Fibroblast of pulmonary artery (primary cell): Measurements from ENCODE around the gene SLC22A4.

Experiments
- DNase-seq: peaks from one replicate; pipeline ENCODE4 v3.0.0-alpha.2; 2010; ENCODE audit warnings: low read depth
- H3K4me3 ChIP-seq: replicated peaks from 2 replicates; pipeline ENCODE4 v1.5.1; 2011; ENCODE audit warnings: low read depth, mild to moderate bottlenecking, control low read depth, low read length, moderate library complexity
- TF ChIP-seq, protein P1 (sequence below): IDR thresholded peaks from 2 replicates; pipeline ENCODE4 v1.5.1; 2011; ENCODE audit warnings: mild to moderate bottlenecking, control low read depth, low read length, inconsistent platforms; ENCODE audit errors: missing control alignments

SLC22A4 gene

DNA sequence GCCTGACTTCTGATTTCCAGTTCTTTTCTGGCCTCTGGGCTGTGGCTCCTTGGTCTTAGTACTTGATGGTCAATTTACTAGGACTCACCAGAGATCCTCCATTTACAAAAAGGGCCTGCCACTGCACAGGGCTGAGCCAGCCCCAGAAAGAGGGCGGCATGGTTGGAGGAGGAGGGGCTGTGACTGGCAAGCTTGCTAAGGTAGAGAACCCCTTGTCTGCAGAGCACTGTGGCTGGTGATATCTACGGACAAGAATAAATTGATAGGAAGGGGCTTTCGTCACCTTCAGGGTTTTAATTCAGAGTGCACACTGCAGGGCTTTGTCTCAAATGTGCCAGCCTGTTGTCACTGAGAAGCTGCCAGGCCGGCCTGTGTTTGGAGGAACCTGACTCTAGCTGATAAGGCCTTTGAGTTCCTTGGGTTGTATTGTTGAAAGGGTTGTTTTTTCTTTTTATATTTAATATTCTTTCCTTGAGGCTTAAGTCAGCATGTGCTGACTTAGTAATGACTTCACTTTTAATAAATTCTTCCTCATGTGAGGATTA is 90.4 kb downstream of the SLC22A4 start:
- TF ChIP-seq, protein P1, sequence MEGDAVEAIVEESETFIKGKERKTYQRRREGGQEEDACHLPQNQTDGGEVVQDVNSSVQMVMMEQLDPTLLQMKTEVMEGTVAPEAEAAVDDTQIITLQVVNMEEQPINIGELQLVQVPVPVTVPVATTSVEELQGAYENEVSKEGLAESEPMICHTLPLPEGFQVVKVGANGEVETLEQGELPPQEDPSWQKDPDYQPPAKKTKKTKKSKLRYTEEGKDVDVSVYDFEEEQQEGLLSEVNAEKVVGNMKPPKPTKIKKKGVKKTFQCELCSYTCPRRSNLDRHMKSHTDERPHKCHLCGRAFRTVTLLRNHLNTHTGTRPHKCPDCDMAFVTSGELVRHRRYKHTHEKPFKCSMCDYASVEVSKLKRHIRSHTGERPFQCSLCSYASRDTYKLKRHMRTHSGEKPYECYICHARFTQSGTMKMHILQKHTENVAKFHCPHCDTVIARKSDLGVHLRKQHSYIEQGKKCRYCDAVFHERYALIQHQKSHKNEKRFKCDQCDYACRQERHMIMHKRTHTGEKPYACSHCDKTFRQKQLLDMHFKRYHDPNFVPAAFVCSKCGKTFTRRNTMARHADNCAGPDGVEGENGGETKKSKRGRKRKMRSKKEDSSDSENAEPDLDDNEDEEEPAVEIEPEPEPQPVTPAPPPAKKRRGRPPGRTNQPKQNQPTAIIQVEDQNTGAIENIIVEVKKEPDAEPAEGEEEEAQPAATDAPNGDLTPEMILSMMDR = no peak
- no peak for DNase-seq

DNA sequence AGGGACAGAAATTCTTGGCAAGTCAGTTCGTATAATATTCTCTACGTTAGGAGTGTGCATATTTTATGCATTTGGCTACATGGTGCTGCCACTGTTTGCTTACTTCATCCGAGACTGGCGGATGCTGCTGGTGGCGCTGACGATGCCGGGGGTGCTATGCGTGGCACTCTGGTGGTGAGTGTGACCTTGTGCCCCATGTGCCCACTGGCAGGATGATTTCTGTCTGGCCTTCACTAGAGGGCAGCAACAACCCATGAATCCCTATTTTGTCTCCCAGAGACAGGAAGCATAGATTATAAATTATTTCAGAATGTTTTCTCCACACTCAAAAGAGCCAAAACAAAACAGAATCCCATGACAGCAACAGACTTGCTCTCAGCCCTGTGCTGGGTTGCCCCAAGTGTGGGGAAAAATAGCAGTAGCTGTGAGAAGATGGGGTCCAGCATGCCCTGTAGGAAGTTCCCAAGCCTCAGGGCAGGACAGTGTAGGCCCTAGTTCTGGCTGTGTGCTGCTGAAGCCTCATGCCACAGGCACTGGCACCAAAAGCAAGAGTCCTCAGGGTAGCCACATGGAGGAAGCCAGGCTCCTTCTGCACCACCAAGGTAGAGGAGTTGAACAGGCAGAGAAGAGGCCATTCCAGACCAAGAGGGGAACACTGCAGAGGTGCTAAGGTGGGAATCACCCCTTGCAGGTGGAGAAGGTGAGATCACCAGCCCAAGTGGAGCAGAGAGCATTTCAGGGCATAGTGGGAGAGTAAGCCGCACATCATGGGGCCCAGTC is 91.3 kb downstream of the SLC22A4 start:
- TF ChIP-seq, protein P1 = peak; percentile 68
- peak; percentile 75 for DNase-seq
- no peak overlapping the region for H3K4me3 ChIP-seq

More for the DNA sequence above, 90.4 kb downstream of the SLC22A4 start:
- no peak overlapping the region for H3K4me3 ChIP-seq

DNA sequence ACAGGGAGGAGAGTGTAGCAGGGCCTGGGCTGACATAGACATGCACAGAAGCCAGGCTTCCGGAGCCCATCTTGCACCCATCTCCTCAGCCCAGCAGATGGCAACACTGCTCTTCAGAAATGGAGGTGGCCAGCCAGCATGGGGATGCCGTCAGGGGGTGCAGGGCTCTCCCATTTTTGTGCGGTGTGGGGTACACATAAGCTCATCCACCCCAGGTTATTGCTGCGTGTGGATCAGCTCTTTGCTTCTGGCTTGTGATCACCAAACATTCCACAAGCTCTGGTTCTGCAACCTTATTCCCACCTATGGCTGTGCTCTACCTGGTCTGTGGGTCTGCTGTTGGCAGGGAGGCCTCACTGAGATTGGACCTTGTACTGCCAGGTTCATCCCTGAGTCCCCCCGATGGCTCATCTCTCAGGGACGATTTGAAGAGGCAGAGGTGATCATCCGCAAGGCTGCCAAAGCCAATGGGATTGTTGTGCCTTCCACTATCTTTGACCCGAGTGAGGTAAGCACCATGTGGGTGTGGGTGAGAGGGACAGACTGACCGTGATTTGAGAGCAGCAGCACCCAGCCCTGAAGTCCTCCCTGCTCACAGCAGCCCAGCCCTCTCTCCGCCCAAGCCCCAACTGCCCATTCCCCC is 92.6 kb downstream of the SLC22A4 start:
- TF ChIP-seq, protein P1 = peak; percentile 87
- DNase-seq = peak; percentile 80
- H3K4me3 ChIP-seq = no peak overlapping the region

DNA sequence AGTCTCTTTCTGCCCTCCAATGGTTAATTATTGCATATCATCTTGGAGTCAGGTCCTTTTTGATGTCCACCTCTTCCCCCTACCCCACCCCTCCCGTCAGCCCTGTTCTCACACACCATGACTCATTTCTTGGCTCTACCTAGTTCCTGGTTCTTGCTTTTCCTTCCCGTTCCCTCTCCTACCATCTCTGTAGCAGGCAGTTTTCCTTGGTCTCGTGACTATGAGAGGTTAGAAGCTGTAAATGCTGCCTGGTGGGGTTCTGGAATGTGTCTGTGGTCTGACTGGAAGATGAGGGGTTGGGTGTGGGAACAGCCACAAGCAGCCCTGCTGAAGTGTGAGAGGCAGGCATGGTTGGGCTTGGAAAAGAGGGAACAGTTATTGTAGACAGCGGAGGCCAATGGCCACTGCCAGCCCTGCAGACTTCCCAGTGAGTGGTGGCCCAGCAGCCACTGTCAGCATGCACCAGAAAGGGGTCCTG is 93.5 kb downstream of the SLC22A4 start:
- peak; percentile 96 for DNase-seq
- no peak overlapping the region for H3K4me3 ChIP-seq
- TF ChIP-seq, protein P1 = no peak

DNA sequence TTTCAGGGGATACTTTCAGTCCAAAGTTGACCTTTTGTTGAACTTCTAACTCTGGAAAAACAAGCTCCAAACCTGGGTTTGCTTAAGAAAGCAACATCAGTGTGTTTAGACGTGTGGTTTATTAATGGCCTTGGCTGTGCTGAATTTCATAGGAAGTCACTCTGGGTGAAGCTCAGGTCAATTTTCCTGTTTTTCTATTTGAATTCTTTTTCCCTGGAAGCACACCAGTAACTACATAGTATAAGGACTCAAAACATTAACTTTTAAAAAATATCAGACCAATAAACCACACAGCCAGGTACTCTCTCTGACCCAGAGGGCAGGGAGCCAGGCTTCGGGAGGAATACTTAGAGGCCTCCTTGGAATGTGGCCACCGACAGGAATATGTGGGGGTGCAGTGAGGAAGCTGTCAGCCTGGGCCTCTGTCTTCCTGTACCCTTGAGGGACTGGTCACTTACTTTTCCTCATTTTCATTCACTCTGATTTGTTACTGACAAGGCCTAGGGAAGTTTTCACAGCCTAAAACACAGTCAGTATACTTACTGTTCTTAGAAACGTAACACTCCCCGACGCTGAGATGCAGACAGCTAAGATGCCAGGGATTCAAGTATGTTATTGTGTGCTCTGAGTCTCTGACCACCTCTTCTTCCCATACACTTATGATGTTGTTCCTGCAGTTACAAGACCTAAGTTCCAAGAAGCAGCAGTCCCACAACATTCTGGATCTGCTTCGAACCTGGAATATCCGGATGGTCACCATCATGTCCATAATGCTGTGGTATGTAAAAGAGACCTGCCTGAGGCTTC is 94.3 kb downstream of the SLC22A4 start:
- H3K4me3 ChIP-seq = no peak overlapping the region
- peak; percentile 43 for DNase-seq
- TF ChIP-seq, protein P1 = no peak

DNA sequence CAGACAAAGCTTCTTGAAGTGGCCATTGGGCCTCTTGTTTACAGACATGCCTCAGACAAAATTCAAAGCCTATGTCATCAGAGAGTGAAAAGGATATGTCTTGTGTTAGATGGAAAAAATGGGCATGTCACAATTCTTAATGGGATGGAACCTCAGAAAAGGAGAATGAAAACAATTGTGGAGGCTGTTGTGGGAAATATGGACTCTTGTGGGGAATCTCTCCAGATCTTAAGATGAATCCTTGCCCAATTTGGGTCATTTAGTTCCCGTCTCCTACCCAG is 94.8 kb downstream of the SLC22A4 start:
- no peak overlapping the region for H3K4me3 ChIP-seq
- DNase-seq = no peak
- TF ChIP-seq, protein P1 = no peak
